Upper lobe of left lung (tissue), 6 donors: Measurements from ENCODE around the gene ARHGAP42. TPM values are rescaled to one million over a fixed set of nuclear protein-coding genes. Genes with fewer than 3 reads are reported as not detected.

Experiments used
- ATAC-seq, 2 donors: fragments of 200-7000 bp; cut with Tn5 transposase; one replicate each; pipeline ENCODE4 v1.9.1; 2022; ENCODE audit warnings: mild to moderate bottlenecking in 2 of 2, moderate library complexity in 2 of 2; ENCODE audit not compliant: low FRiP score in 2 of 2
- DNase-seq, 2 donors: peaks; one replicate each; pipeline ENCODE4 v3.0.0-alpha.2; 2019 to 2020
- H3K27ac ChIP-seq, 4 donors: fragments of 200-600 bp; sonication (generic); one replicate each; pipeline ENCODE4 v1.5.1; 2016 to 2019
- H3K27me3 ChIP-seq, 4 donors: fragments of 200-600 bp; sonication (generic); one replicate each; pipeline ENCODE4 v1.5.1; 2017 to 2019
- H3K36me3 ChIP-seq, 4 donors: fragments of 200-600 bp; sonication (generic); one replicate each; pipeline ENCODE4 v1.5.1; 2016 to 2019
- H3K4me1 ChIP-seq, 4 donors: fragments of 200-600 bp; sonication (generic); one replicate each; pipeline ENCODE4 v1.5.1; 2018 to 2019
- H3K4me3 ChIP-seq, 4 donors: fragments of 200-600 bp; sonication (generic); one replicate each; pipeline ENCODE4 v1.5.1; 2017 to 2019; ENCODE audit warnings: mild to moderate bottlenecking in 2 of 4, moderate library complexity in 1 of 4
- H3K9me3 ChIP-seq, 4 donors: fragments of 200-600 bp; sonication (generic); one replicate each; pipeline ENCODE4 v1.5.1; 2018 to 2019
- CTCF ChIP-seq, 6 experiments: fragments of 450-650 bp in 4 of 6; fragments of 200-600 bp in 2 of 6; sonication (generic) in 2 of 6; IDR thresholded peaks; one replicate each; pipeline ENCODE4 v1.5.1; 2016 to 2019; ENCODE audit warnings: antibody characterized with exemption in 6 of 6
- EP300 ChIP-seq, 4 donors: sonication (generic); formaldehyde crosslinking; IDR thresholded peaks; one replicate each; pipeline ENCODE4 v1.5.1; 2017; ENCODE audit warnings: antibody characterized with exemption in 4 of 4, control low read depth in 2 of 4
- POLR2A ChIP-seq, 4 donors: fragments of 450-650 bp; IDR thresholded peaks; one replicate each; pipeline ENCODE4 v1.5.1; 2016 to 2017; ENCODE audit warnings: antibody characterized with exemption in 4 of 4, mild to moderate bottlenecking in 2 of 4
- POLR2AphosphoS5 ChIP-seq, 2 donors: sonication (generic); formaldehyde crosslinking; IDR thresholded peaks; one replicate each; pipeline ENCODE4 v1.5.1; 2017; ENCODE audit warnings: antibody characterized with exemption in 2 of 2
- WGBS, 2 donors: methylation state at CpG; one replicate each; pipeline ENCODE4 v1.1.5; 2017 to 2018; 5-methylcytosine and 5-hydroxymethylcytosine counted together
- total RNA-seq, 6 donors: library from RNA; depleted of rRNA in 4 of 6; stranded (reverse); fragments of >200 nt in 4 of 6; gene quantifications; one replicate each; pipeline versions ENCODE4 v1.1.0 to v1.2.1, GENCODE V29; 2016 to 2021
- donor health status: DM: no; HTN: no; CAD: no; lungs with moderate emphysema.
- donor health status: DM: no; HTN: yes; CAD: no; lungs with severe emphysema.

Gene ARHGAP42
- total RNA-seq, 6 donors from 2014 or later: 8.7 to 44.9 (median 23.6) TPM

GRCh38 chr11:100949443-100949842 lies 262.4 kb downstream of the ARHGAP42 start:
- no peaks in the 10 kb centered on the region for H3K36me3 ChIP-seq
- DNase-seq (no peak), ATAC-seq (no peak)
- 47 to 48% methylated on average over 2 of the region's 2 CpGs for WGBS, 2 donors
- H3K9me3 ChIP-seq: no peaks in the 10 kb centered on the region
- TF ChIP-seq EP300 (IDR thresholded peaks at IDR 0.05) (no peak), POLR2A (IDR thresholded peaks at IDR 0.05) (no peak)
- no peaks in the 10 kb centered on the region for H3K27me3 ChIP-seq
- H3K4me1 ChIP-seq: no peaks in the 10 kb centered on the region
- H3K4me3 ChIP-seq: no peak overlapping the region
- H3K27ac ChIP-seq: no peak overlapping the region

GRCh38 chr11:100955318-100955717 lies 268.2 kb downstream of the ARHGAP42 start:
- Histone ChIP-seq H3K4me3 (no peak overlapping the region), H3K36me3 (no peaks in the 10 kb centered on the region), H3K27me3 (no peaks in the 10 kb centered on the region), H3K4me1 (no peaks in the 10 kb centered on the region), H3K9me3 (no peaks in the 10 kb centered on the region), H3K27ac (no peak overlapping the region)
- WGBS, 2 donors: 85 to 95% methylated on average over 1 of the region's 1 CpG
- no peak for ATAC-seq
- no peak for DNase-seq
- no peak for TF ChIP-seq CTCF (IDR thresholded peaks at IDR 0.05)
- TF ChIP-seq EP300 (IDR thresholded peaks at IDR 0.05): no peak
- no peak for TF ChIP-seq POLR2AphosphoS5 (IDR thresholded peaks at IDR 0.05)
- TF ChIP-seq POLR2A (IDR thresholded peaks at IDR 0.05): no peak

- ATAC-seq (no peak), DNase-seq (no peak)
- Histone ChIP-seq H3K4me3 (no peak overlapping the region), H3K9me3 (no peaks in the 10 kb centered on the region), H3K4me1 (no peaks in the 10 kb centered on the region), H3K27me3 (no peaks in the 10 kb centered on the region), H3K36me3 (no peaks in the 10 kb centered on the region), H3K27ac (no peak overlapping the region)
- no peak for TF ChIP-seq POLR2AphosphoS5 (IDR thresholded peaks at IDR 0.05)
- TF ChIP-seq POLR2A (IDR thresholded peaks at IDR 0.05): no peak
- TF ChIP-seq CTCF (IDR thresholded peaks at IDR 0.05): no peak
- TF ChIP-seq EP300 (IDR thresholded peaks at IDR 0.05): no peak
Observed at GRCh38 chr11:100956351-100956750, 269.3 kb downstream of the ARHGAP42 start.

- Histone ChIP-seq H3K9me3 (no peaks in the 10 kb centered on the region), H3K36me3 (peaks cover 0 to 9% (median 0%) of the 10 kb centered on the region in 4 donors), H3K4me1 (no peaks in the 10 kb centered on the region), H3K27me3 (no peaks in the 10 kb centered on the region), H3K4me3 (no peak overlapping the region), H3K27ac (no peak overlapping the region)
- no peak for ATAC-seq
- DNase-seq: no peak
- TF ChIP-seq CTCF (IDR thresholded peaks at IDR 0.05) (no peak), POLR2AphosphoS5 (IDR thresholded peaks at IDR 0.05) (no peak), POLR2A (IDR thresholded peaks at IDR 0.05) (no peak), EP300 (IDR thresholded peaks at IDR 0.05) (no peak)
- WGBS, 2 donors: 67 to 91% methylated on average over 4 of the region's 4 CpGs
Observed at GRCh38 chr11:100957499-100957898, 270.4 kb downstream of the ARHGAP42 start.

- Histone ChIP-seq H3K27me3 (no peaks in the 10 kb centered on the region), H3K9me3 (no peaks in the 10 kb centered on the region), H3K4me1 (no peaks in the 10 kb centered on the region), H3K4me3 (no peak overlapping the region), H3K36me3 (peaks cover 0 to 10% (median 0%) of the 10 kb centered on the region in 4 donors), H3K27ac (no peak overlapping the region)
- DNase-seq (no peak), ATAC-seq (no peak)
- TF ChIP-seq POLR2A (IDR thresholded peaks at IDR 0.05): no peak
- no peak for TF ChIP-seq EP300 (IDR thresholded peaks at IDR 0.05)
- no peak for TF ChIP-seq CTCF (IDR thresholded peaks at IDR 0.05)
- no peak for TF ChIP-seq POLR2AphosphoS5 (IDR thresholded peaks at IDR 0.05)
- WGBS, 2 donors: 65 to 71% methylated on average over 2 of the region's 2 CpGs
Observed at GRCh38 chr11:100961633-100962032, 274.5 kb downstream of the ARHGAP42 start.
